HepG2 (cell line): Measurements from ENCODE around the gene STIM2. TPM values are rescaled to one million over a fixed set of nuclear protein-coding genes. Genes with fewer than 3 reads are reported as not detected.
"Not testable (repeated sequence)": the region's sequence is repeated elsewhere in the genome, so short reads cannot be mapped to it uniquely, and the experiment has no call there.

Experiments
- ATAC-seq: fragments of 200-7000 bp; cut with Tn5 transposase; 3 replicates; pipeline ENCODE4 v1.9.1; 2020; ENCODE audit warnings: mild to moderate bottlenecking, moderate library complexity
- BruUV-seq: library from RNA; stranded (reverse); fragments of 400-500 nt; replicated peaks from 2 replicates; lab custom pipeline; 2021; lab: Mats Ljungman, UMichigan
- CTCF ChIA-PET: fragments of 300-600 bp; formaldehyde crosslinking; extraction: SDS; loops from one replicate; lab custom pipeline; 2021; ENCODE audit warnings: low total read pairs, inconsistent platforms, low intra/inter-chr PET ratio; lab: Yijun Ruan, JAX
- POLR2A ChIA-PET: fragments of 350-600 bp; sonication (Branson Sonifier 250); formaldehyde crosslinking; loops from one replicate; lab custom pipeline; 2020; ENCODE audit warnings: antibody characterized with exemption, inconsistent platforms; lab: Yijun Ruan, JAX
- DNase-seq: peaks from one replicate; pipeline ENCODE4 v3.0.0-alpha.2; 2015; ENCODE audit warnings: low spot score
- FAIRE-seq: peaks from 3 replicates; lab custom pipeline; 2011; peaks lifted over from hg19 to GRCh38; lab: Jason Lieb, UNC
- H2AFZ ChIP-seq: one replicate; pipeline ENCODE4 v1.6.1; 2011; ENCODE audit warnings: low read length, inconsistent platforms
- H3K27ac ChIP-seq: fragments of 300-600 bp; 3 replicates; pipeline ENCODE4 v1.8.0; 2011; ENCODE audit warnings: mixed run types, mild to moderate bottlenecking, mixed read lengths, low read length, inconsistent platforms; ENCODE audit not compliant: insufficient read depth; ENCODE audit errors: extremely low read length
- H3K27me3 ChIP-seq, 2 experiments: fragments of 200-600 bp in 1 of 2; 2 replicates in 1 of 2; 3 replicates in 1 of 2; pipeline versions ENCODE4 v1.6.0 to v1.8.0; 2011; ENCODE audit warnings: low read length in 2 of 2, mild to moderate bottlenecking in 2 of 2, moderate library complexity in 2 of 2, inconsistent platforms in 1 of 2; ENCODE audit not compliant: insufficient read depth in 2 of 2, control insufficient read depth in 1 of 2
- H3K36me3 ChIP-seq, 2 experiments: fragments of 200-600 bp in 1 of 2; replicated peaks in 1 of 2; 2 replicates in 1 of 2; 3 replicates in 1 of 2; pipeline versions ENCODE4 v1.5.1 to v1.8.0; 2011; ENCODE audit warnings: low read length in 2 of 2, inconsistent platforms in 1 of 2; ENCODE audit not compliant: insufficient read depth in 2 of 2, control insufficient read depth in 1 of 2
- H3K4me1 ChIP-seq: 2 replicates; pipeline ENCODE4 v1.5.1; 2012; ENCODE audit warnings: low read length, inconsistent platforms; ENCODE audit not compliant: insufficient read depth
- H3K4me2 ChIP-seq: 2 replicates; pipeline ENCODE4 v1.6.0; 2011; ENCODE audit warnings: low read depth, low read length, inconsistent platforms
- H3K4me3 ChIP-seq, 3 experiments: fragments of 200-600 bp in 1 of 3; sonication (generic), shearing (Covaris generic) in 1 of 3; replicated peaks in 1 of 3; 2 replicates each; pipeline ENCODE4 v1.5.1; 2011 to 2016; ENCODE audit warnings: low read length in 3 of 3, inconsistent platforms in 2 of 3, low read depth in 2 of 3, mild to moderate bottlenecking in 2 of 3, control low read depth in 1 of 3, mixed read lengths in 1 of 3; ENCODE audit not compliant: insufficient read depth in 1 of 3
- H3K79me2 ChIP-seq: one replicate; pipeline ENCODE4 v1.6.1; 2011; ENCODE audit warnings: low read length, inconsistent platforms; ENCODE audit not compliant: insufficient read depth
- H3K9ac ChIP-seq: 2 replicates; pipeline ENCODE4 v1.6.0; 2011; ENCODE audit warnings: mild to moderate bottlenecking, low read depth, low read length, inconsistent platforms; ENCODE audit not compliant: insufficient read depth
- H3K9me3 ChIP-seq: 2 replicates; pipeline ENCODE4 v1.5.1; 2012; ENCODE audit warnings: mild to moderate bottlenecking, low read length
- H4K20me1 ChIP-seq: 2 replicates; pipeline ENCODE4 v1.6.0; 2011; ENCODE audit warnings: inconsistent platforms, mild to moderate bottlenecking, low read length, moderate library complexity; ENCODE audit not compliant: insufficient read depth
- NCOA1 ChIP-seq: sonication (generic); formaldehyde crosslinking; IDR thresholded peaks from 2 replicates; pipeline ENCODE4 v1.9.0; 2021; ENCODE audit warnings: missing genetic modification reagents
- PAX8 ChIP-seq: sonication (generic); formaldehyde crosslinking; IDR thresholded peaks from 2 replicates; pipeline ENCODE4 v1.8.0; 2022; ENCODE audit warnings: mild to moderate bottlenecking, missing genetic modification reagents, borderline replicate concordance
- ZC3H13 ChIP-seq: sonication (generic); formaldehyde crosslinking; IDR thresholded peaks from 2 replicates; pipeline ENCODE4 v1.8.1; 2023; ENCODE audit warnings: mild to moderate bottlenecking, missing genetic modification reagents, moderate library complexity
- ZNF431 ChIP-seq: sonication (generic); formaldehyde crosslinking; IDR thresholded peaks from 2 replicates; pipeline ENCODE4 v1.9.0; 2022; ENCODE audit warnings: missing genetic modification reagents, low read depth, mild to moderate bottlenecking, borderline replicate concordance
- WGBS: methylation state at CpG from one replicate; pipeline ENCODE4 v1.1.6; 2017; ENCODE audit warnings: low lambda C conversion rate; 5-methylcytosine and 5-hydroxymethylcytosine counted together
- in situ Hi-C: cut with HindIII; loops from 2 replicates; pipeline ENCODE4 v1.10.0; 2017; ENCODE audit warnings: low pct_unique_long_range_greater_than_20kb; ENCODE audit not compliant: extremely low pct_ligation_motif_present
- intact Hi-C: fragments of 100-400 bp; cut with micrococcal nuclease; formaldehyde crosslinking; loops from one replicate; pipeline ENCODE4 v1.10.0; 2022; ENCODE audit not compliant: unreplicated experiment
- polyA plus RNA-seq, 8 experiments: library from polyadenylated mRNA; depleted of rRNA in 3 of 8; stranded (reverse) in 7 of 8; unstranded in 1 of 8; fragments of >200 nt; fragmentation: Illumina TruSeq in 4 of 8; extraction: Trizol in 4 of 8; gene quantifications; 2 replicates each; pipeline versions ENCODE4 v1.2.1 to v1.2.3, GENCODE V29; 2011 to 2016; ENCODE audit warnings: low read depth in 4 of 8, missing spikeins in 1 of 8, mixed read lengths in 1 of 8; ENCODE audit not compliant: insufficient read depth in 1 of 8
- total RNA-seq, 5 experiments: library from RNA; depleted of rRNA; stranded (reverse); fragments of >200 nt; fragmentation: Illumina TruSeq; extraction: Trizol; gene quantifications; 2 replicates each; pipeline ENCODE4 v1.2.3, GENCODE V29; 2016; ENCODE audit warnings: low read depth in 1 of 5
- TF ChIP-seq, protein P1 (sequence below): sonication (generic); formaldehyde crosslinking; IDR thresholded peaks from 2 replicates; pipeline ENCODE4 v1.9.0; 2022; ENCODE audit warnings: missing genetic modification reagents, mild to moderate bottlenecking, borderline replicate concordance
- TF ChIP-seq, protein P2 (sequence below): sonication (generic); formaldehyde crosslinking; IDR thresholded peaks from 2 replicates; pipeline ENCODE4 v1.8.1; 2023; ENCODE audit warnings: missing genetic modification reagents, mild to moderate bottlenecking, borderline replicate concordance

Gene STIM2
- total and polyA plus RNA-seq, 2 of the 13 experiments (the other 11 are each of a cell fraction or from before 2014, with no cell fraction given): 19.3 to 19.4 TPM

DNA sequence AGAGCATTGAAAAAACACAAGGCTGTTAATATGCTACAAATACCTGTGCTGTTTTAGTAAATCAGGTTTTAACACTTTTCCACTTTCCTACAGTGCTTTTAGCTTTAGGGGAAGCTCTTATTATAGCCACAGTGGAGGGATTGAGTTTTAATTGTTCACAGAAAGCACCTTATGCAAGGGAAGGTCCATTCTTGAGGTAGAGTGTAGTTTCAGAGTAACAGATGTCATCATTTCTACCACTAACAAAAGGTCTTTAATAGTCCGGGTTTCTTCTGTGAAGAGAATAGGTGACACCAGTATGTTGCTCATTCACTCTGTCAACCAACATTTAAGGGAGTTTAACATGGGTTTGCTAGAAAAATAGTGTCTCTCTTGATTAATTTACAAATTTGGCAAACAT, 104.4 kb downstream of the STIM2 start:
- ChIA-PET POLR2A (no interaction called here), CTCF (no interaction called here)
- Histone ChIP-seq H3K4me1 (0 out of 2 replicates have a peak, but pooled peaks cover 7% of the 10 kb centered on the region), H3K27ac (no peak overlapping the region), H3K9ac (no peak overlapping the region), H3K27me3 (no peaks in the 10 kb centered on the region), H3K9me3 (no peaks in the 10 kb centered on the region), H4K20me1 (no peaks in the 10 kb centered on the region), H3K4me3 (no peak overlapping the region), H2AFZ (no peak overlapping the region), H3K4me2 (no peak overlapping the region), H3K79me2 (no peaks in the 10 kb centered on the region), H3K36me3 (no peaks in the 10 kb centered on the region)
- no peak for DNase-seq
- TF ChIP-seq ZC3H13: no peak
- TF ChIP-seq, protein P1, sequence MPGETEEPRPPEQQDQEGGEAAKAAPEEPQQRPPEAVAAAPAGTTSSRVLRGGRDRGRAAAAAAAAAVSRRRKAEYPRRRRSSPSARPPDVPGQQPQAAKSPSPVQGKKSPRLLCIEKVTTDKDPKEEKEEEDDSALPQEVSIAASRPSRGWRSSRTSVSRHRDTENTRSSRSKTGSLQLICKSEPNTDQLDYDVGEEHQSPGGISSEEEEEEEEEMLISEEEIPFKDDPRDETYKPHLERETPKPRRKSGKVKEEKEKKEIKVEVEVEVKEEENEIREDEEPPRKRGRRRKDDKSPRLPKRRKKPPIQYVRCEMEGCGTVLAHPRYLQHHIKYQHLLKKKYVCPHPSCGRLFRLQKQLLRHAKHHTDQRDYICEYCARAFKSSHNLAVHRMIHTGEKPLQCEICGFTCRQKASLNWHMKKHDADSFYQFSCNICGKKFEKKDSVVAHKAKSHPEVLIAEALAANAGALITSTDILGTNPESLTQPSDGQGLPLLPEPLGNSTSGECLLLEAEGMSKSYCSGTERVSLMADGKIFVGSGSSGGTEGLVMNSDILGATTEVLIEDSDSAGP (CRISPR knock-in tag): no peak
- TF ChIP-seq PAX8 (CRISPR knock-in tag): no peak
- TF ChIP-seq, protein P2, sequence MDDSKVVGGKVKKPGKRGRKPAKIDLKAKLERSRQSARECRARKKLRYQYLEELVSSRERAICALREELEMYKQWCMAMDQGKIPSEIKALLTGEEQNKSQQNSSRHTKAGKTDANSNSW (CRISPR knock-in tag): no peak
- no peak for TF ChIP-seq ZNF431
- TF ChIP-seq NCOA1 (CRISPR knock-in tag): no peak
- intact Hi-C loops (no loop called here), in situ Hi-C loops (no loop called here)
- no peak for ATAC-seq
- no TSS peak for BruUV-seq
- WGBS: 88% methylated on average over 1 of the region's 1 CpG
- FAIRE-seq: no peak

DNA sequence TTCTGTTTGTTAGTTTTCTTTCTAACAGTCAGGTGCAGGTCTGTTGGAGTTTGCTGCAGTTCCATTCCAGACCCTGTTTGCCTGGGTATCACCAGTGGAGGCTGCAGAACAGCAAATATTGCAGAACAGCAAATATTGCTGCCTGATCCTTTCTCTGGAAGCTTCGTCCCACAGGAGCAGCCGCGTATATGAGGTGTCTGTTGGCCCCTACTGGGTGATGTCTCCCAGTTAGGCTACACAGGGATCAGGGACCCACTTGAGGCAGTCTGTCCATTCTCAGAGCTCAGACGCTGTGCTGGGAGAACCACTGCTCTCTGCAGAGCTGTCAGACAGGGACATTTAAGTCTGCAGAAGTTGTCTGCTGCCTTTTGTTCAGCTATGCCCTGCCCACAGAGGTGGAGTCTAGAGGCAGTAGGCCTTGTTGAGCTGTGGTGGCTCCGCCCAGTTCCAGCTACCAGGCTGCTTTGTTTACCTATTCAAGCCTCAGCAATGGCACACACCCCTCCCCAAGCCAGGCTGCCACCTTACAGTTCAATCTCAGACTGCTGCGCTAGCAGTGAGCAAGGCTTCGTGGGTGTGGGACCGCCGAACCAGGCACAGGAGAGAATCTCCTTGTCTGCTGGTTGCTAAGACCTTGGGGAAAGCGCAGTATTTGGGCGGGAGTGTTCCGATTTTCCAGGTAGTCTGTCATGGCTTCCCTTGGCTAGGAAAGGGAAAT, 115.0 kb downstream of the STIM2 start:
- CTCF ChIA-PET, H3K9ac ChIP-seq, H3K27ac ChIP-seq, H3K79me2 ChIP-seq, H4K20me1 ChIP-seq, H3K27me3 ChIP-seq, POLR2A ChIA-PET, FAIRE-seq, H3K4me3 ChIP-seq, H3K4me1 ChIP-seq, BruUV-seq, DNase-seq, ATAC-seq, in situ Hi-C loops, H2AFZ ChIP-seq, H3K9me3 ChIP-seq, H3K4me2 ChIP-seq, H3K36me3 ChIP-seq, intact Hi-C loops: not testable (repeated sequence)
- 93% methylated on average over 12 of the region's 12 CpGs for WGBS
